Gastrocnemius medialis (tissue), 4 donors: ENCODE measurements around the gene BATF2.

Source experiments
- CTCF ChIP-seq, 5 experiments: fragments of 450-650 bp in 3 of 5; fragments of 200-600 bp in 2 of 5; sonication (generic) in 2 of 5; IDR thresholded peaks in 4 of 5; conservative IDR thresholded peaks in 1 of 5; 1 replicate in 4 of 5; 2 replicates in 1 of 5; pipeline ENCODE4 v1.5.1; 2016 to 2019; ENCODE audit warnings: antibody characterized with exemption in 5 of 5, mild to moderate bottlenecking in 3 of 5, moderate library complexity in 3 of 5
- POLR2A ChIP-seq, 2 donors: fragments of 450-650 bp; IDR thresholded peaks; one replicate each; pipeline ENCODE4 v1.6.1; 2017; ENCODE audit warnings: antibody characterized with exemption in 2 of 2, mild to moderate bottlenecking in 2 of 2, moderate library complexity in 2 of 2

GRCh38 chr11:65043881-65044501 lies 47.2 kb upstream of the BATF2 start:
- TF ChIP-seq CTCF (IDR thresholded peaks at IDR 0.05 in 4 of 5, conservative IDR thresholded peaks at IDR 0.05 in 1 of 5) (no peak), POLR2A (IDR thresholded peaks at IDR 0.05) (no peak)
